Measurements from ENCODE around the gene PTK6. TPM values are rescaled to one million over a fixed set of nuclear protein-coding genes. Genes with fewer than 3 reads are reported as not detected.
"Not testable (repeated sequence)": the region's sequence is repeated elsewhere in the genome, so short reads cannot be mapped to it uniquely, and the experiment has no call there.

PTK6 gene
- total RNA-seq, 1 donor from 2014 or later: 4.9 TPM

DNA sequence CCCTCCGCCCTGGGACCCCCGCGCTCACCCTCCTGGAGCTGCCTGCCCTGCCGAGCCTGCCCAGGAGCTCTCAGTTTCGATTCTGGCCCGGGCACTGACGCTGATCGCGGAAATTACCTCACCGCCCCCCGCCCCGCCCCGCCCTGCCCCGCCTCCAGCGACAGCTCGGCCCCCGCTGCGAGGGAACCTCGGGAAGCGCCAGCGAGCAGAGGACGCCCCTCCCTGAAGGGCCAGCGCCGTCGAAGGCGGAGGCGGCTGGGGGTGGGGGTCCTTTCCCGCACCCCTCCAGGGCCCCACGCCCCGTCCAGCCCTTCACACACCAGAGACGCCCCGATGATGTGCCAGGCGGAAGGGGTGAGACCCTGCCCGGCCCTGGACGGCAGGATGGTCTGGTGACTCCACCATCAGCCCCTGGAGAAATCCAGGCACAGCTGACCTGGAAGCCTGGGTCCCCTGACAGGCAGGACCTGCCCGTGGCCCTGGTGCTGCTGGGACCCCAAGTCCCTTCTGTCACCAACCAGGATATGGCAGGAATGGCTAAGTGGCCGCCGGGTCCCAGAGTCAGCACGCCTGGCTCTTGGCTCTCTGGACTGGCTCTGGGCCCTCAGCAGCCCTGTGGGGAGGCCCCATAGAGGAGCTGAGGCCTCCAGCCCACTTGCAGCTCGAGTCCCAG, 37.1 kb upstream of the PTK6 start, which contains the start of gene HELZ2:
HELZ2 (minus strand) TSS at position 84 of the 673 bp plus-strand sequence. CDS start 1,854 bp downstream, outside the sequence.
- peaks cover 12% of the 10 kb centered on the region for H3K4me1 ChIP-seq
- peak within 1 kb of the TSS; percentile 78 for H3K4me3 ChIP-seq
- peaks cover 6% of the 10 kb centered on the region for H3K36me3 ChIP-seq
- no peaks in the 10 kb centered on the region for H3K9me3 ChIP-seq
- H3K27ac ChIP-seq: peak within 1 kb of the TSS; percentile 86
- TF ChIP-seq, protein P1, sequence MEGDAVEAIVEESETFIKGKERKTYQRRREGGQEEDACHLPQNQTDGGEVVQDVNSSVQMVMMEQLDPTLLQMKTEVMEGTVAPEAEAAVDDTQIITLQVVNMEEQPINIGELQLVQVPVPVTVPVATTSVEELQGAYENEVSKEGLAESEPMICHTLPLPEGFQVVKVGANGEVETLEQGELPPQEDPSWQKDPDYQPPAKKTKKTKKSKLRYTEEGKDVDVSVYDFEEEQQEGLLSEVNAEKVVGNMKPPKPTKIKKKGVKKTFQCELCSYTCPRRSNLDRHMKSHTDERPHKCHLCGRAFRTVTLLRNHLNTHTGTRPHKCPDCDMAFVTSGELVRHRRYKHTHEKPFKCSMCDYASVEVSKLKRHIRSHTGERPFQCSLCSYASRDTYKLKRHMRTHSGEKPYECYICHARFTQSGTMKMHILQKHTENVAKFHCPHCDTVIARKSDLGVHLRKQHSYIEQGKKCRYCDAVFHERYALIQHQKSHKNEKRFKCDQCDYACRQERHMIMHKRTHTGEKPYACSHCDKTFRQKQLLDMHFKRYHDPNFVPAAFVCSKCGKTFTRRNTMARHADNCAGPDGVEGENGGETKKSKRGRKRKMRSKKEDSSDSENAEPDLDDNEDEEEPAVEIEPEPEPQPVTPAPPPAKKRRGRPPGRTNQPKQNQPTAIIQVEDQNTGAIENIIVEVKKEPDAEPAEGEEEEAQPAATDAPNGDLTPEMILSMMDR (IDR thresholded peaks at IDR 0.05): no peak
- DNase-seq: peak; percentile 89
- intact Hi-C loops (cut with DNase I): no loop called here
- ATAC-seq: peak; percentile 90
- peaks cover 5% of the 10 kb centered on the region for H3K27me3 ChIP-seq

GRCh38 chr20:63573647-63574131, 36.5 kb upstream of the PTK6 start:
- DNase-seq: no peak
- H3K27me3 ChIP-seq: no peaks in the 10 kb centered on the region
- peak; percentile 45 for ATAC-seq
- H3K9me3 ChIP-seq: no peaks in the 10 kb centered on the region
- peaks cover 12% of the 10 kb centered on the region for H3K4me1 ChIP-seq
- peaks cover 6% of the 10 kb centered on the region for H3K36me3 ChIP-seq
- intact Hi-C loops (cut with DNase I): no loop called here
- peak overlapping the region; percentile 86 for H3K27ac ChIP-seq
- H3K4me3 ChIP-seq: peak overlapping the region; percentile 78
- TF ChIP-seq, protein P1 (IDR thresholded peaks at IDR 0.05): no peak

DNA sequence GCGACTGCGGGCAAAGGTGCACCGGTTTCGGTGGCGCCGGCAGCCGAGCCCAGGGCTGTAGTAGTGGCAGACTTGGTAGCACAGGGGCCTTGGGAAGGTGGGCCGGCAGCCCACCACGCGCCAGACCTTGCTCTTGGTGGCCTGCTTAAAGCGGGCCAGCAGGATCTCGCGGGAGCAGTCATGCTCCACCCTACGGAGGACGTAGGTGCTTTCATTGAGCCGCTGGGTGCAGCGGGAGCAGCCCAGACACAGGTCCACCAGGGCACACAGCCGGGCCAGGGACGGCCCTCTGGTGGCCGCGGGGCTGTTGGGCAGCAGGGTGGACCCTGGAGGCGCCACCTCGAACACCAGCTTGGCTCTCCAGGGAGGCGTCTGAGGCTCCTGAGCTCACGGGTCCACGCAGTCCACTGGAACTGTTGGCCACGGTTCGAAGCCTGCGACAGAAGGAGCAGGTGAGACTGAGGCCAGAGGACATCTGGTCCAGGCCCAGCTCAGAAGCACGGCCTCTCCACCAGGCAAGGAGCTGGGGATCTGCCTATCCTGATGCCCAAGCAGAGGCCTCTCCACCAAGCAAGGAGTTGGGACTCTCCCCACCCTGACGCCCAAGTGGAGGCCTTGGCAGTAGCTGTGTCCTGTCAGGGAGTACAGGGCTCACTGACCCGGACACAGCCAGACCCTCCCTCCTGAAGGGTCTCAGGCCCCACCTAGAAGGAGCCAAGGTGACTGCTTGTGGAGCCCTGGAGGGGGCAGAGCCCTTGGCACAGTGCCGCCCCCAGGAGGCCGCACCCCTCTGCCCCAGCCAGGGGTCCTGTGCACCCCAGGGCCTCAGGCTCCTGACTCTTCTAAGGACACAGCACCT, 35.8 kb upstream of the PTK6 start:
- TF ChIP-seq, protein P1 (IDR thresholded peaks at IDR 0.05): no peak
- no peaks in the 10 kb centered on the region for H3K9me3 ChIP-seq
- peak overlapping the region; percentile 78 for H3K4me3 ChIP-seq
- intact Hi-C loops (cut with DNase I): no loop called here
- peaks cover 18% of the 10 kb centered on the region for H3K4me1 ChIP-seq
- H3K27me3 ChIP-seq: no peaks in the 10 kb centered on the region
- no peak for ATAC-seq
- H3K27ac ChIP-seq: peak overlapping the region; percentile 86
- H3K36me3 ChIP-seq: peaks cover 6% of the 10 kb centered on the region
- DNase-seq: no peak

DNA sequence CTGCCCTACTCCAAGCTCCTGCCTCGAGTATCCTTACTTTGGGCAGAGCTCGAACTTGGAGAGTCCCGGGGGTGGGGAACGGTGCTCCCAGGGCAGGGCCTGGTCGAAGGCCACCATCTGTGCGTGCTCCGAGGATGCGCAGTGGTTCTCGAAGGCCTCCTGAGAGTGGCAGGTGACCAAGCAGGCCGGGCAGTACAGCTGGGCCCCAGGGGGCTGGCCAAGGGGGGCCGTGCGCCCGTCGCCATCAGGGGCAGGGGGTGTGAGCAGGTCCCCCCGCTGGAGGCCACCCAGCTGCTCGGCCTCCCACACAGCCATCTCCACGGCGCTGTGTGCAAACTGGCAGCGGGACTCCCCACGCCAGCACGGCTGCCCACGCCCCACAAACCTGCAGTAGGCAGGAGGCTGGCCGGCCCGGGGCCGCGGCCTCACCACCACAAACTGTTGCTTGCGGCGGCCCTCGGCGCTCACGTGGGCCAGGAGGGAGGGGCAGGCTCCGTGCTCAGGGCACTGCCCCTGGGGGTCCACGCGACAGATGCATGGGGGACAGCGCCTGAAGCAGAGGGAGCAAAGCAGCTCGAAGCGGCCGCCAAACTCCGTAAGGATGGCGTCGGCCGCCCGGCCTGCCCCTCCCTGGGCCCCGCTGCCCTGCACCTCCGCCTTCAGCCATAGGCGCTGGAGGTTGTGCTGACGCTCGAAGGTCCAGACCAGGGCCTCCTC, 35.1 kb upstream of the PTK6 start:
- ATAC-seq (no peak), DNase-seq (no peak)
- Histone ChIP-seq H3K4me1 (peaks cover 20% of the 10 kb centered on the region), H3K9me3 (no peaks in the 10 kb centered on the region), H3K36me3 (peaks cover 6% of the 10 kb centered on the region), H3K4me3 (no peak overlapping the region), H3K27me3 (no peaks in the 10 kb centered on the region), H3K27ac (no peak overlapping the region)
- intact Hi-C loops (cut with DNase I): no loop called here
- TF ChIP-seq, protein P1 (IDR thresholded peaks at IDR 0.05): no peak

DNA sequence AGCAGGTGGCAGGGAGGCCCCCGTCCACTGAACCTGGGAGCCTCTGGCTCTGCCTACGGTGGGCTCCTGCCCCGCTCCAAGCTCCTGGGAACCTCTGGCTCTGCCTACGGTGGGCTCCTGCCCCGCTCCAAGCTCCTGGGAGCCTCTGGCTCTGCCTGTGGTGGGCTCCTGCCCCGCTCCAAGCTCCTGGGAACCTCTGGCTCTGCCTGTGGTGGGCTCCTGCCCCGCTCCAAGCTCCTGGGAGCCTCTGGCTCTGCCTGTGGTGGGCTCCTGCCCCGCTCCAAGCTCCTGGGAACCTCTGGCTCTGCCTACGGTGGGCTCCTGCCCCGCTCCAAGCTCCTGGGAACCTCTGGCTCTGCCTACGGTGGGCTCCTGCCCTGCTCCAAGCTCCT, 33.9 kb upstream of the PTK6 start:
- ATAC-seq; intact Hi-C loops (cut with DNase I); H3K27ac ChIP-seq; H3K27me3 ChIP-seq; DNase-seq; H3K9me3 ChIP-seq; H3K36me3 ChIP-seq; H3K4me3 ChIP-seq: not testable (repeated sequence)
- peaks cover 20% of the 10 kb centered on the region for H3K4me1 ChIP-seq

Data from upper lobe of right lung (tissue), 1 donor.